Measurements from ENCODE around the gene ZPBP2.

DNA sequence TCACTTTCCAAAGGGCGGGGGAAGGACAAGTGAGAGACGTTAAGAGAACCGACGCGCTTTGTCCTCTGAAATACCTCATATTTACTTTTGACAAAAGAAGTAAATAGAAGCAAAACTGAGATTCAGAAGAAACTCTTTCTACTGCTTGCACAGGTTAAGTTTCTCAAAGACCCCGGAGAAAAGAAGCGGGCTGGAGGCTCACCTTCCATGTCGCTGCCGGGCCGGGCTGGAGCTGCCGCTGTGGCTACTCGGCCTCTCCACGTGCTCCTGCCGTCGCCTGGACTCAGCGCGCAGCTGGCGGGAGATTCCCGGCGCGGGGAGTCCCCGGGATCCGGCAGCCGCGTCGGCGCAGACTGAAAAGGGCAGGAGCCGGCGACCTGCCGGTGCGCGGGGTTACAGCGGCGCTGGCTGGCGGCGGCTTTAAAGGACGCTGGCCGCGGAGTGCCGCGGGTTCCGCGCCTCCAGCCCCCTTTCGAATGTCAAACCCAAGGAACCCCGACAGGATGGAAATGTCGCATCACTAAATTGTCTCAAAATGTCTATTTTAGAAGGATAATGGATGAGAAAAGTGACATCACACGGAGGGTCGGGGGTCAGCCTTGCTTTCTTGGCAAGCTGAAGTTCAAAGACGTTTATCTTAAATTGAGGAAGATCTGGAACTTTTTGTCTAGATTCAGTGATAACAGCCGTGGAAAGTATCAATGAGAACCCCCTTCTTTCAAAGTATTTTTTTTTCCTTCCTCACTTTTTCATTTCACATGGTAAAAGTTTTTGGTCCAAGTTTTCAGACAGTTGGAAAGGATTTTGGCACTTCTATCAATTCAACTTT, 3.9 kb upstream of the ZPBP2 start, which contains the start of gene IKZF3:
- TF ChIP-seq CTCF (conservative IDR thresholded peaks at IDR 0.05 in 1 of 2, IDR thresholded peaks at IDR 0.05 in 1 of 2; ENCODE audit: low read depth in 1 of 2, low read length in 2 of 2) (no peak), EZH2 (IDR thresholded peaks at IDR 0.05; ENCODE audit: low read length, missing control alignments) (peak; percentile 75)

Measured in fibroblast of lung (primary cell).